ENCODE results near the gene G6PC3. TPM values are rescaled to one million over a fixed set of nuclear protein-coding genes. Genes with fewer than 3 reads are reported as not detected.
A peak's percentile ranks its signal among the peaks of the same experiment; 100 is the strongest.

The G6PC3 gene
- total RNA-seq, 2 donors from 2014 or later, result 10.9 to 13.8 TPM

- Mint-ChIP-seq H3K27ac (no peak overlapping the region), H3K4me1 (peaks cover 26% of the 10 kb centered on the region), H3K27me3 (no peaks in the 10 kb centered on the region), H3K4me3 (no peak overlapping the region), H3K36me3 (ENCODE audit: low read depth) (peaks cover 4% of the 10 kb centered on the region)
- H3K9me3 ChIP-seq (ENCODE audit: control insufficient read depth, low read length, poor library complexity, severe bottlenecking), result no peaks in the 10 kb centered on the region
- ATAC-seq (no peak), DNase-seq (no peak)
These were observed 39.6 kb downstream of the G6PC3 start for GRCh38 chr17:44110011-44110686.

GRCh38 chr17:44110823-44111633 is 40.5 kb downstream of the G6PC3 start:
- Mint-ChIP-seq H3K4me1 (peaks cover 26% of the 10 kb centered on the region), H3K36me3 (ENCODE audit: low read depth) (peaks cover 4% of the 10 kb centered on the region), H3K27me3 (no peaks in the 10 kb centered on the region), H3K27ac (no peak overlapping the region), H3K4me3 (peak overlapping the region; percentile 62)
- DNase-seq, result peak in 1 of 3 donors; percentile 20
- ATAC-seq, result peak; percentile 68
- no peaks in the 10 kb centered on the region for H3K9me3 ChIP-seq (ENCODE audit: control insufficient read depth, low read length, poor library complexity, severe bottlenecking)

- Mint-ChIP-seq H3K36me3 (ENCODE audit: low read depth) (peaks cover 4% of the 10 kb centered on the region), H3K27ac (no peak overlapping the region), H3K4me3 (no peak overlapping the region), H3K27me3 (no peaks in the 10 kb centered on the region), H3K4me1 (peaks cover 26% of the 10 kb centered on the region)
- DNase-seq (no peak), ATAC-seq (no peak)
- H3K9me3 ChIP-seq (ENCODE audit: control insufficient read depth, low read length, poor library complexity, severe bottlenecking), result no peaks in the 10 kb centered on the region
These were observed 41.2 kb downstream of the G6PC3 start for GRCh38 chr17:44111777-44112176.

GRCh38 chr17:44112284-44113280 is 42.0 kb downstream of the G6PC3 start:
- Mint-ChIP-seq H3K4me3 (no peak overlapping the region), H3K36me3 (ENCODE audit: low read depth) (peaks cover 3% of the 10 kb centered on the region), H3K27me3 (no peaks in the 10 kb centered on the region), H3K27ac (peak overlapping the region; percentile 85), H3K4me1 (peaks cover 25% of the 10 kb centered on the region)
- no peak for DNase-seq
- ATAC-seq, result no peak
- no peaks in the 10 kb centered on the region for H3K9me3 ChIP-seq (ENCODE audit: control insufficient read depth, low read length, poor library complexity, severe bottlenecking)

- H3K4me1 Mint-ChIP-seq, result peaks cover 25% of the 10 kb centered on the region
- H3K27ac Mint-ChIP-seq, result no peak overlapping the region
- no peaks in the 10 kb centered on the region for H3K9me3 ChIP-seq (ENCODE audit: control insufficient read depth, low read length, poor library complexity, severe bottlenecking)
- H3K36me3 Mint-ChIP-seq (ENCODE audit: low read depth), result peaks cover 2% of the 10 kb centered on the region
- no peak overlapping the region for H3K4me3 Mint-ChIP-seq
- ATAC-seq (no peak), DNase-seq (no peak)
- no peaks in the 10 kb centered on the region for H3K27me3 Mint-ChIP-seq
These were observed 42.8 kb downstream of the G6PC3 start for GRCh38 chr17:44113382-44113781.

- no peak overlapping the region for H3K27ac Mint-ChIP-seq
- DNase-seq, result no peak
- H3K4me1 Mint-ChIP-seq, result peaks cover 31% of the 10 kb centered on the region
- peaks cover 2% of the 10 kb centered on the region for H3K36me3 Mint-ChIP-seq (ENCODE audit: low read depth)
- no peaks in the 10 kb centered on the region for H3K27me3 Mint-ChIP-seq
- no peak for ATAC-seq
- no peaks in the 10 kb centered on the region for H3K9me3 ChIP-seq (ENCODE audit: control insufficient read depth, low read length, poor library complexity, severe bottlenecking)
- no peak overlapping the region for H3K4me3 Mint-ChIP-seq
These were observed 43.6 kb downstream of the G6PC3 start for GRCh38 chr17:44113868-44114840.

- H3K4me3 Mint-ChIP-seq, result no peak overlapping the region
These were observed 45.3 kb downstream of the G6PC3 start for GRCh38 chr17:44115585-44116415.

GRCh38 chr17:44117351-44117750 is 46.8 kb downstream of the G6PC3 start:
- no peaks in the 10 kb centered on the region for H3K9me3 ChIP-seq (ENCODE audit: control insufficient read depth, low read length, poor library complexity, severe bottlenecking)
- peaks cover 35% of the 10 kb centered on the region for H3K4me1 Mint-ChIP-seq
- DNase-seq (no peak), ATAC-seq (no peak)
- H3K36me3 Mint-ChIP-seq (ENCODE audit: low read depth), result peaks cover 2% of the 10 kb centered on the region
- H3K27ac Mint-ChIP-seq, result peak overlapping the region; percentile 53
- H3K4me3 Mint-ChIP-seq, result no peak overlapping the region
- H3K27me3 Mint-ChIP-seq, result no peaks in the 10 kb centered on the region

More at GRCh38 chr17:44115585-44116415, 45.3 kb downstream of the G6PC3 start:
- Mint-ChIP-seq H3K27ac (peak overlapping the region; percentile 53), H3K27me3 (no peaks in the 10 kb centered on the region), H3K36me3 (ENCODE audit: low read depth) (peaks cover 2% of the 10 kb centered on the region), H3K4me1 (peaks cover 35% of the 10 kb centered on the region)
- DNase-seq (no peak), ATAC-seq (peak; percentile 37)
- no peaks in the 10 kb centered on the region for H3K9me3 ChIP-seq (ENCODE audit: control insufficient read depth, low read length, poor library complexity, severe bottlenecking)

GRCh38 chr17:44118427-44119050 is 48.0 kb downstream of the G6PC3 start:
- DNase-seq (no peak), ATAC-seq (no peak)
- H3K9me3 ChIP-seq (ENCODE audit: control insufficient read depth, low read length, poor library complexity, severe bottlenecking), result no peaks in the 10 kb centered on the region
- H3K27me3 Mint-ChIP-seq, result no peaks in the 10 kb centered on the region
- peak overlapping the region; percentile 84 for H3K27ac Mint-ChIP-seq
- no peak overlapping the region for H3K4me3 Mint-ChIP-seq
- H3K36me3 Mint-ChIP-seq (ENCODE audit: low read depth), result peaks cover under 1% of the 10 kb centered on the region
- H3K4me1 Mint-ChIP-seq, result peaks cover 33% of the 10 kb centered on the region

GRCh38 chr17:44119062-44119461 is 48.5 kb downstream of the G6PC3 start:
- ATAC-seq (no peak), DNase-seq (no peak)
- Mint-ChIP-seq H3K4me3 (no peak overlapping the region), H3K27me3 (no peaks in the 10 kb centered on the region), H3K27ac (peak overlapping the region; percentile 84), H3K4me1 (peaks cover 34% of the 10 kb centered on the region), H3K36me3 (ENCODE audit: low read depth) (no peaks in the 10 kb centered on the region)
- H3K9me3 ChIP-seq (ENCODE audit: control insufficient read depth, low read length, poor library complexity, severe bottlenecking), result no peaks in the 10 kb centered on the region

- H3K36me3 Mint-ChIP-seq (ENCODE audit: low read depth), result no peaks in the 10 kb centered on the region
- no peak overlapping the region for H3K4me3 Mint-ChIP-seq
- H3K9me3 ChIP-seq (ENCODE audit: control insufficient read depth, low read length, poor library complexity, severe bottlenecking), result no peaks in the 10 kb centered on the region
- H3K27ac Mint-ChIP-seq, result no peak overlapping the region
- no peak for DNase-seq
- peaks cover 35% of the 10 kb centered on the region for H3K4me1 Mint-ChIP-seq
- ATAC-seq, result no peak
- H3K27me3 Mint-ChIP-seq, result no peaks in the 10 kb centered on the region
These were observed 49.3 kb downstream of the G6PC3 start for GRCh38 chr17:44119798-44120197.
